ENCODE results near the gene TLK2. TPM values are rescaled to one million over a fixed set of nuclear protein-coding genes. Genes with fewer than 3 reads are reported as not detected.
"Not testable (repeated sequence)": the region's sequence is repeated elsewhere in the genome, so short reads cannot be mapped to it uniquely, and the experiment has no call there.

The TLK2 gene
- total RNA-seq (ENCODE audit: low replicate concordance), result 38.1 and 53.4 TPM in 2 replicates
- long read RNA-seq, partial matches to known transcripts, result 6 of 10 reads
- long read RNA-seq, other reads (novel, unspliced or antisense), result 3 of 10 reads

DNA sequence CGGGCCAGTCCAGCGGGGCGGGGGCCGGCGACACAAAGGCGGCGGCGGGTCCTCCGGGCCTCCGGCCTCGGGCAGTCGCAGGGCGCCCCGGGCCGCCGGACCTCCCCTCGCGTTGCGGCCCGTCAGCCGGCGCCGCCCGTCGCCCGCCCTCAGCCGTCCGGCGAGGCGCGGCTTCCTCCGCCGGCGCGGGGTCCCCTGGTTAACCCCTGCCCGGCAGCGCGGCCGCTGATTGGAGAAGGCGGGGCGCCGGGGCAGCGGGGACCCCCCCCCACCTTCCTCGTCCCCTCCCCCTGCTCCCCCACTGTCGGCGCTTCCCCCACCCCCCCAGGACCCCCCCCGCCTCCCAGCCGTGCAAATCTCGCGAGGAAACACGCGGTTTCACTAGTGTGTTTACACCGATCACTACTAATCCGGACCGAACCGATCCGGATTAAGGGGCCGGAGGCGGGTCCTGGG is at the start of gene TLK2:
TLK2 (plus strand) TSS at position 402 of the 456 bp plus-strand sequence. CDS start 2,301 bp downstream, outside the sequence.
- peak within 1 kb of the TSS; percentile 96 for H3K27ac Mint-ChIP-seq
- TF ChIP-seq, protein P1, sequence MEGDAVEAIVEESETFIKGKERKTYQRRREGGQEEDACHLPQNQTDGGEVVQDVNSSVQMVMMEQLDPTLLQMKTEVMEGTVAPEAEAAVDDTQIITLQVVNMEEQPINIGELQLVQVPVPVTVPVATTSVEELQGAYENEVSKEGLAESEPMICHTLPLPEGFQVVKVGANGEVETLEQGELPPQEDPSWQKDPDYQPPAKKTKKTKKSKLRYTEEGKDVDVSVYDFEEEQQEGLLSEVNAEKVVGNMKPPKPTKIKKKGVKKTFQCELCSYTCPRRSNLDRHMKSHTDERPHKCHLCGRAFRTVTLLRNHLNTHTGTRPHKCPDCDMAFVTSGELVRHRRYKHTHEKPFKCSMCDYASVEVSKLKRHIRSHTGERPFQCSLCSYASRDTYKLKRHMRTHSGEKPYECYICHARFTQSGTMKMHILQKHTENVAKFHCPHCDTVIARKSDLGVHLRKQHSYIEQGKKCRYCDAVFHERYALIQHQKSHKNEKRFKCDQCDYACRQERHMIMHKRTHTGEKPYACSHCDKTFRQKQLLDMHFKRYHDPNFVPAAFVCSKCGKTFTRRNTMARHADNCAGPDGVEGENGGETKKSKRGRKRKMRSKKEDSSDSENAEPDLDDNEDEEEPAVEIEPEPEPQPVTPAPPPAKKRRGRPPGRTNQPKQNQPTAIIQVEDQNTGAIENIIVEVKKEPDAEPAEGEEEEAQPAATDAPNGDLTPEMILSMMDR (conservative IDR thresholded peaks at IDR 0.05), result no peak
- H3K4me3 Mint-ChIP-seq, result peak within 1 kb of the TSS; percentile 94
- peaks cover 4% of the 10 kb centered on the region for H3K36me3 Mint-ChIP-seq
- no peaks in the 10 kb centered on the region for H3K9me3 Mint-ChIP-seq
- peaks cover 23% of the 10 kb centered on the region for H3K4me1 Mint-ChIP-seq (ENCODE audit: unreplicated experiment)
- H3K27me3 Mint-ChIP-seq, result no peaks in the 10 kb centered on the region
- DNase-seq (ENCODE audit: extremely low spot score, unreplicated experiment), result peak; percentile 88

DNA sequence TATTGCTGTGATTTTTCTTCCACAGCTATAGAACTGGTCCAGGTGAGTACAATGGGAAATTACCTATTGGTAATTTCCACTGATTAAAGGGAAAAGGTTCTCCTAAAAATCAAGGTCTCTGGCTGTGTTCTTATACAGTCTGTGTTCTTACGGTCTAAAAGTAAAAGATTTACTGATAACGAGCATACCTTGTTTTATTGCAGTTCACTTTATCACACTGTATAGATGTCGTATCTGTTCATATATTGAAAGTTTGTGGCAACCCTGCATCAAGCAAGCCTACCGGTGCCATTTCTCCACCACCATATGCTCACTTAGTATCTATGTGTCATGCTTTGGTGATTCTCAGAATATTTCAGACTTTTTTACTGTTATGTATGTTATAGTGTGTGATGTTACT is 43.4 kb upstream of the TLK2 start:
- H3K4me3 Mint-ChIP-seq; H3K27me3 Mint-ChIP-seq; DNase-seq (ENCODE audit: extremely low spot score, unreplicated experiment); H3K4me1 Mint-ChIP-seq (ENCODE audit: unreplicated experiment); H3K9me3 Mint-ChIP-seq; H3K27ac Mint-ChIP-seq: not testable (repeated sequence)
- peaks cover 16% of the 10 kb centered on the region for H3K36me3 Mint-ChIP-seq

GRCh38 chr17:62441181-62441580 is 37.4 kb upstream of the TLK2 start:
- H3K27ac Mint-ChIP-seq; DNase-seq (ENCODE audit: extremely low spot score, unreplicated experiment); H3K4me3 Mint-ChIP-seq; H3K36me3 Mint-ChIP-seq; H3K27me3 Mint-ChIP-seq; H3K9me3 Mint-ChIP-seq; H3K4me1 Mint-ChIP-seq (ENCODE audit: unreplicated experiment): not testable (repeated sequence)

GRCh38 chr17:62444063-62444462 is 34.6 kb upstream of the TLK2 start:
- Mint-ChIP-seq H3K27ac (no peak overlapping the region), H3K4me3 (no peak overlapping the region), H3K27me3 (no peaks in the 10 kb centered on the region), H3K4me1 (ENCODE audit: unreplicated experiment) (no peaks in the 10 kb centered on the region), H3K9me3 (no peaks in the 10 kb centered on the region), H3K36me3 (peaks cover 13% of the 10 kb centered on the region)
- no peak for DNase-seq (ENCODE audit: extremely low spot score, unreplicated experiment)
- TF ChIP-seq, protein P1 (conservative IDR thresholded peaks at IDR 0.05), result no peak

- not testable (repeated sequence) for H3K9me3 Mint-ChIP-seq; H3K4me1 Mint-ChIP-seq (ENCODE audit: unreplicated experiment); H3K4me3 Mint-ChIP-seq; H3K27ac Mint-ChIP-seq; DNase-seq (ENCODE audit: extremely low spot score, unreplicated experiment); H3K27me3 Mint-ChIP-seq
- H3K36me3 Mint-ChIP-seq, result peaks cover 14% of the 10 kb centered on the region
Measured at GRCh38 chr17:62445791-62446190, 32.8 kb upstream of the TLK2 start.

DNA sequence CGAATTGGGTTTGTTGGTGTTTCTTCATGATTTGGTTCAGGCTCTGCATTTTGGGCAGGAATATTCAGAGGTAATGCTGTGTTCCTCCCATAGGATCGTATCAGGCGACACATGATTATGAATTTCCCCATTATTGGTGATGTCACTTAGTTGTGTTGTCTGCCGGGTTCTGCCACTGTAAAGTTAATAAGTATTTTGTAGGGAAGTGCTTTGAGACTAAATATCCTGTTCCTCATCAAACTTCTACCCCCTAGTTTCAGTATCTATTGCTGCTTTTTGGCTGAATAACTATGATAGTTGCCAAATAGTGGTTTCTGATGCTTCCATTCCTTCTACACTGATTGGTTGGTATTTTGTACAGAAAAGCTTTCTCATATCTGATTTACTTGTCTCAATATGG is 26.4 kb upstream of the TLK2 start:
- not testable (repeated sequence) for H3K4me3 Mint-ChIP-seq; H3K36me3 Mint-ChIP-seq; H3K4me1 Mint-ChIP-seq (ENCODE audit: unreplicated experiment); DNase-seq (ENCODE audit: extremely low spot score, unreplicated experiment); H3K27me3 Mint-ChIP-seq; H3K9me3 Mint-ChIP-seq; H3K27ac Mint-ChIP-seq

- DNase-seq (ENCODE audit: extremely low spot score, unreplicated experiment); H3K9me3 Mint-ChIP-seq; H3K27me3 Mint-ChIP-seq; H3K27ac Mint-ChIP-seq; H3K4me1 Mint-ChIP-seq (ENCODE audit: unreplicated experiment); H3K36me3 Mint-ChIP-seq; H3K4me3 Mint-ChIP-seq: not testable (repeated sequence)
Measured at GRCh38 chr17:62453041-62453440, 25.6 kb upstream of the TLK2 start.

- not testable (repeated sequence) for H3K4me1 Mint-ChIP-seq (ENCODE audit: unreplicated experiment); DNase-seq (ENCODE audit: extremely low spot score, unreplicated experiment); H3K9me3 Mint-ChIP-seq; H3K27ac Mint-ChIP-seq; H3K27me3 Mint-ChIP-seq; H3K36me3 Mint-ChIP-seq; H3K4me3 Mint-ChIP-seq
Measured at GRCh38 chr17:62453656-62454055, 25.0 kb upstream of the TLK2 start.

- not testable (repeated sequence) for H3K9me3 Mint-ChIP-seq; DNase-seq (ENCODE audit: extremely low spot score, unreplicated experiment); H3K4me3 Mint-ChIP-seq; H3K4me1 Mint-ChIP-seq (ENCODE audit: unreplicated experiment); H3K36me3 Mint-ChIP-seq; H3K27me3 Mint-ChIP-seq; H3K27ac Mint-ChIP-seq
Measured at GRCh38 chr17:62454111-62454510, 24.5 kb upstream of the TLK2 start.

Measured in type B pancreatic cell (in vitro differentiated cells).